Sigmoid colon (tissue), 4 donors: ENCODE measurements around the gene ZYG11B.

Source experiments
- EP300 ChIP-seq, 4 donors: sonication (generic); formaldehyde crosslinking; IDR thresholded peaks; one replicate each; pipeline ENCODE4 v1.6.1; 2017; ENCODE audit warnings: antibody characterized with exemption in 4 of 4
- POLR2A ChIP-seq, 2 donors: fragments of 450-650 bp; IDR thresholded peaks; one replicate each; pipeline ENCODE4 v1.6.1; 2016; ENCODE audit warnings: antibody characterized with exemption in 2 of 2, mild to moderate bottlenecking in 2 of 2, moderate library complexity in 2 of 2
- POLR2AphosphoS5 ChIP-seq, 4 donors: sonication (generic); formaldehyde crosslinking; IDR thresholded peaks; one replicate each; pipeline ENCODE4 v1.6.1; 2017; ENCODE audit warnings: antibody characterized with exemption in 4 of 4
- TF ChIP-seq, protein P1 (sequence below), 4 experiments: fragments of 450-650 bp in 3 of 4; fragments of 200-600 bp in 1 of 4; IDR thresholded peaks; one replicate each; pipeline ENCODE4 v1.5.1; 2016 to 2019; ENCODE audit warnings: antibody characterized with exemption in 4 of 4, mild to moderate bottlenecking in 3 of 4, moderate library complexity in 2 of 4

DNA sequence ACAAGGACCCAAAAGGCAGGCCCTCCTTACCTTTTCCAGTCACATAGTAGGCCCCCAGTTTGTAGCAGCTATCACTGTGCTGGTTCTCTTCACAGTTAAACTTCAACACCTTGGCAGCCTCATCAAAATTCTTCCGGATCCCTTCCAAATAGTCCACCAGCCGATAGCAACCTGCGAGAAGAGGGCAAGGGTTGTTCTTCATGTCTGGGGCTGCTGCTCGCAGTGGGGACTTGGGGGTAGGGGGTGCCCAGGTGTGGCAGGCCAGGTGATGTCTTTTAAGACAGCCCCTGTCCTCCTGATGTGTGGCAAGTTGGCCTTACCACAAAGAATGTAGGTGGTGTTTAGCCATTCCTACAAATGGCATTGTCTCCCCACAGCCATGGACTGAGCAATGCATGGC is 33.6 kb upstream of the ZYG11B start:
- no peak for TF ChIP-seq EP300 (IDR thresholded peaks at IDR 0.05)
- TF ChIP-seq, protein P1, sequence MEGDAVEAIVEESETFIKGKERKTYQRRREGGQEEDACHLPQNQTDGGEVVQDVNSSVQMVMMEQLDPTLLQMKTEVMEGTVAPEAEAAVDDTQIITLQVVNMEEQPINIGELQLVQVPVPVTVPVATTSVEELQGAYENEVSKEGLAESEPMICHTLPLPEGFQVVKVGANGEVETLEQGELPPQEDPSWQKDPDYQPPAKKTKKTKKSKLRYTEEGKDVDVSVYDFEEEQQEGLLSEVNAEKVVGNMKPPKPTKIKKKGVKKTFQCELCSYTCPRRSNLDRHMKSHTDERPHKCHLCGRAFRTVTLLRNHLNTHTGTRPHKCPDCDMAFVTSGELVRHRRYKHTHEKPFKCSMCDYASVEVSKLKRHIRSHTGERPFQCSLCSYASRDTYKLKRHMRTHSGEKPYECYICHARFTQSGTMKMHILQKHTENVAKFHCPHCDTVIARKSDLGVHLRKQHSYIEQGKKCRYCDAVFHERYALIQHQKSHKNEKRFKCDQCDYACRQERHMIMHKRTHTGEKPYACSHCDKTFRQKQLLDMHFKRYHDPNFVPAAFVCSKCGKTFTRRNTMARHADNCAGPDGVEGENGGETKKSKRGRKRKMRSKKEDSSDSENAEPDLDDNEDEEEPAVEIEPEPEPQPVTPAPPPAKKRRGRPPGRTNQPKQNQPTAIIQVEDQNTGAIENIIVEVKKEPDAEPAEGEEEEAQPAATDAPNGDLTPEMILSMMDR (IDR thresholded peaks at IDR 0.05), result no peak
- TF ChIP-seq POLR2A (IDR thresholded peaks at IDR 0.05), result no peak
- no peak for TF ChIP-seq POLR2AphosphoS5 (IDR thresholded peaks at IDR 0.05)
